GM12865 (cell line): ENCODE results near the gene USH2A.

Experiments
- DNase-seq: peaks from one replicate; pipeline ENCODE4 v3.0.0; 2010; ENCODE audit warnings: low read depth
- H3K4me3 ChIP-seq: 2 replicates; pipeline ENCODE4 v1.5.1; 2011; ENCODE audit warnings: mild to moderate bottlenecking, low read depth, low read length, control low read depth
- TF ChIP-seq, protein P1 (sequence below): IDR thresholded peaks from 2 replicates; pipeline ENCODE4 v1.5.1; 2011; ENCODE audit warnings: low read length, control low read depth, low read depth, inconsistent platforms; ENCODE audit not compliant: insufficient read depth; ENCODE audit errors: missing control alignments

Gene USH2A

GRCh38 chr1:216410026-216410425, 13.2 kb downstream of the USH2A start:
- no peak for DNase-seq
- TF ChIP-seq, protein P1, sequence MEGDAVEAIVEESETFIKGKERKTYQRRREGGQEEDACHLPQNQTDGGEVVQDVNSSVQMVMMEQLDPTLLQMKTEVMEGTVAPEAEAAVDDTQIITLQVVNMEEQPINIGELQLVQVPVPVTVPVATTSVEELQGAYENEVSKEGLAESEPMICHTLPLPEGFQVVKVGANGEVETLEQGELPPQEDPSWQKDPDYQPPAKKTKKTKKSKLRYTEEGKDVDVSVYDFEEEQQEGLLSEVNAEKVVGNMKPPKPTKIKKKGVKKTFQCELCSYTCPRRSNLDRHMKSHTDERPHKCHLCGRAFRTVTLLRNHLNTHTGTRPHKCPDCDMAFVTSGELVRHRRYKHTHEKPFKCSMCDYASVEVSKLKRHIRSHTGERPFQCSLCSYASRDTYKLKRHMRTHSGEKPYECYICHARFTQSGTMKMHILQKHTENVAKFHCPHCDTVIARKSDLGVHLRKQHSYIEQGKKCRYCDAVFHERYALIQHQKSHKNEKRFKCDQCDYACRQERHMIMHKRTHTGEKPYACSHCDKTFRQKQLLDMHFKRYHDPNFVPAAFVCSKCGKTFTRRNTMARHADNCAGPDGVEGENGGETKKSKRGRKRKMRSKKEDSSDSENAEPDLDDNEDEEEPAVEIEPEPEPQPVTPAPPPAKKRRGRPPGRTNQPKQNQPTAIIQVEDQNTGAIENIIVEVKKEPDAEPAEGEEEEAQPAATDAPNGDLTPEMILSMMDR = no peak
- no peak overlapping the region for H3K4me3 ChIP-seq

- TF ChIP-seq, protein P1 = no peak
- H3K4me3 ChIP-seq = no peak overlapping the region
These were observed 32.3 kb downstream of the USH2A start for GRCh38 chr1:216390956-216391355.

DNA sequence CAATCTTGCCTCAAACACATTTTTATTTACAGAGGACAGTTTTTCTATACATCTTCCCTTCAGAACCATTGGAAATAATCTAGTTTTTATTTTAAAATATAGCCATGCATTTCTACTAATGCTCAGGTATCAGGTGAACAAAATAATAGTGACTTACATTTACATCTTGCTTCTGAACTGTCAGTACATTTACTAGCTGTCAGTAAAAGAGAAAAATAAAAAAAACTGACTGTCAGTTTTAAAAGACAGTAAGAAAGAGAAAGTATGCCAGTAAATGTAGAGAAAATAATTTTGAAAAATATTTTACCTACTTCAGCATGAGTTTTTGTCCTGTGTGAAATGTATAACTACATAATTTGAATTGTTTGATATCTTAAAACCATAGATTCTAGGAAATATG, 33.5 kb downstream of the USH2A start:
- no peak overlapping the region for H3K4me3 ChIP-seq
- no peak for DNase-seq
- TF ChIP-seq, protein P1 = no peak

More at GRCh38 chr1:216390956-216391355, 32.3 kb downstream of the USH2A start:
- DNase-seq = no peak

- no peak overlapping the region for H3K4me3 ChIP-seq
- no peak for DNase-seq
- TF ChIP-seq, protein P1 = no peak
These were observed 34.7 kb downstream of the USH2A start for GRCh38 chr1:216388558-216388957.

DNA sequence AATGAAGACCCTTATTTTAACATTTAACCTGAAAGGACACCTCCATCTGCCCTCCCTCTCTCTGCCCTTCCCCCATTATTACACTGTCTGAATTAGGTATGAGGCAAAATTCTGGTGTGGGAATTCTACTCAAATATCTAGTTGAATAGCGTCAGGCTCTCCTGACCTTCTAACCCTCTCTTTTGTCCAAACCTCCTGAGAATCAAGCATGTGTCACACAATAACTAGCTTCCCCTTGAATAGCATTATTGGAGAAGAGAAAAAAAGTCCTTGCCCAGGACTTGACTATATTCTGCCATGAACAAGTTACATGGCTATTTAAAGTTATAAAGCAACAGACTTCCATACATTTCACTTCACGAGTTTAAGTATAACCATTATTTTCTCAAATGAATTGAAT, 35.5 kb downstream of the USH2A start:
- TF ChIP-seq, protein P1 = no peak
- H3K4me3 ChIP-seq = no peak overlapping the region
- no peak for DNase-seq

GRCh38 chr1:216379441-216379840, 43.8 kb downstream of the USH2A start:
- DNase-seq = no peak
- H3K4me3 ChIP-seq = no peak overlapping the region
- TF ChIP-seq, protein P1 = no peak

- no peak for DNase-seq
- no peak overlapping the region for H3K4me3 ChIP-seq
- TF ChIP-seq, protein P1 = no peak
These were observed 55.0 kb downstream of the USH2A start for GRCh38 chr1:216368249-216368648.
